GM06990 (cell line): ENCODE measurements around the gene MOBP.

ENCODE experiments used
- DNase-seq: peaks from one replicate; pipeline ENCODE4 v3.0.0-alpha.2; 2011; ENCODE audit not compliant: insufficient read length; ENCODE audit errors: extremely low read depth
- H3K27me3 ChIP-seq: replicated peaks from 2 replicates; pipeline ENCODE4 v1.6.0; 2011; ENCODE audit warnings: low read length; ENCODE audit not compliant: control insufficient read depth, insufficient read depth
- H3K36me3 ChIP-seq: 2 replicates; pipeline ENCODE4 v1.5.1; 2011; ENCODE audit warnings: low read length; ENCODE audit not compliant: control insufficient read depth, insufficient read depth
- H3K4me3 ChIP-seq: replicated peaks from 2 replicates; pipeline ENCODE4 v1.5.1; 2011; ENCODE audit warnings: low read depth, mild to moderate bottlenecking, control low read depth, low read length
- CTCF ChIP-seq: IDR thresholded peaks from 2 replicates; pipeline ENCODE4 v1.5.1; 2011; ENCODE audit warnings: low read length, control low read depth, mild to moderate bottlenecking, inconsistent platforms; ENCODE audit not compliant: insufficient read depth, poor library complexity, severe bottlenecking

The MOBP gene

GRCh38 chr3:39427506-39427905 is 40.0 kb upstream of the MOBP start:
- Histone ChIP-seq H3K27me3 (no peaks in the 10 kb centered on the region), H3K36me3 (no peaks in the 10 kb centered on the region), H3K4me3 (no peak overlapping the region)
- no peak for TF ChIP-seq CTCF
- no peak for DNase-seq

- TF ChIP-seq CTCF, result no peak
- H3K27me3 ChIP-seq, result no peaks in the 10 kb centered on the region
- no peak overlapping the region for H3K4me3 ChIP-seq
- no peak for DNase-seq
- H3K36me3 ChIP-seq, result no peaks in the 10 kb centered on the region
These were observed 38.7 kb upstream of the MOBP start for GRCh38 chr3:39428745-39429201.

- DNase-seq, result no peak
- Histone ChIP-seq H3K36me3 (no peaks in the 10 kb centered on the region), H3K4me3 (no peak overlapping the region), H3K27me3 (no peaks in the 10 kb centered on the region)
- TF ChIP-seq CTCF, result no peak
These were observed 38.0 kb upstream of the MOBP start for GRCh38 chr3:39429466-39429865.

GRCh38 chr3:39432342-39432741 is 35.1 kb upstream of the MOBP start:
- H3K36me3 ChIP-seq, result no peaks in the 10 kb centered on the region

GRCh38 chr3:39433642-39434041 is 33.8 kb upstream of the MOBP start:
- Histone ChIP-seq H3K27me3 (no peaks in the 10 kb centered on the region), H3K36me3 (no peaks in the 10 kb centered on the region), H3K4me3 (no peak overlapping the region)
- no peak for TF ChIP-seq CTCF
- no peak for DNase-seq

More at GRCh38 chr3:39432342-39432741, 35.1 kb upstream of the MOBP start:
- H3K4me3 ChIP-seq, result no peak overlapping the region
- no peak for DNase-seq
- H3K27me3 ChIP-seq, result no peaks in the 10 kb centered on the region
- TF ChIP-seq CTCF, result no peak

- Histone ChIP-seq H3K36me3 (no peaks in the 10 kb centered on the region), H3K4me3 (no peak overlapping the region), H3K27me3 (no peaks in the 10 kb centered on the region)
- no peak for DNase-seq
- TF ChIP-seq CTCF, result no peak
These were observed 32.9 kb upstream of the MOBP start for GRCh38 chr3:39434574-39434973.
